MM.1S (cell line): Measurements from ENCODE around the gene STAU1.

Source experiments
- EZH2 ChIP-seq: fragments of 300-600 bp; sonication (generic); optimal IDR thresholded peaks from 2 replicates; pipeline ENCODE3; 2017; ENCODE audit warnings: low read depth, mild to moderate bottlenecking, antibody characterized with exemption, low read length, mixed read lengths
- TF ChIP-seq, protein P1 (sequence below): fragments of 300-600 bp; sonication (generic); IDR thresholded peaks from 2 replicates; pipeline ENCODE4 v1.5.1; 2016; ENCODE audit warnings: antibody characterized with exemption, low read length, mixed read lengths

DNA sequence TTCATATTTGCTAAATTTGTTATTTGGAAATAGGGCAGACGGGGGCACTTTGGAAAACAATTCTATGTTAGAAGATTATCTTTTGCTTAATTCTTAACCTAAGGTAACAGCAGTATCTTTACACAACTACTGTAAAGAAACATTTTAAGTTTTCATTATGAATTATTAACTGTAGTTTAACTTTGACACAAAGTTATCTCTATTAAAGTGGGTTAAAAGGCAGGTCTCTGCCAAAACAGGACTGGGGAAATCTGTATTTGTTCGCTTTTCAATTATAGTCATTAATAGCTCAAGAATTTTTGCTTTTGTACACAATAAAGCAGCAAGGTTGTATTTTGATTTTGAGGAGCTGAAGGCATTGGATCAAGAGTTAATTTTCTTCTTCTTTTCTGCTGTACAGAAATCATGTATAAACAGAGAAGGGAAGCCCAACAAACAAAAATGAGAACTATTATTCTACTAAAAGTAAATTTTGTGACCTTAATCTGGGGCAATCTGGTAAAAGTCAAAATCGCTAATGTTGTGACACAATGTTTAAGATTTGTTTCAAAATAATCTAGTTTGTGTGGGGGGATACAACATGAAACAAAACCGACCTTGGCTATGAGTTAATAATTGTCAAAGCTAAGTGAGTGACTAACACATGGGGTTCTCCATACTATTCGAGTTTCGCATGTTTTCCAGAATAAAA, 2.9 kb downstream of the STAU1 start:
- TF ChIP-seq, protein P1, sequence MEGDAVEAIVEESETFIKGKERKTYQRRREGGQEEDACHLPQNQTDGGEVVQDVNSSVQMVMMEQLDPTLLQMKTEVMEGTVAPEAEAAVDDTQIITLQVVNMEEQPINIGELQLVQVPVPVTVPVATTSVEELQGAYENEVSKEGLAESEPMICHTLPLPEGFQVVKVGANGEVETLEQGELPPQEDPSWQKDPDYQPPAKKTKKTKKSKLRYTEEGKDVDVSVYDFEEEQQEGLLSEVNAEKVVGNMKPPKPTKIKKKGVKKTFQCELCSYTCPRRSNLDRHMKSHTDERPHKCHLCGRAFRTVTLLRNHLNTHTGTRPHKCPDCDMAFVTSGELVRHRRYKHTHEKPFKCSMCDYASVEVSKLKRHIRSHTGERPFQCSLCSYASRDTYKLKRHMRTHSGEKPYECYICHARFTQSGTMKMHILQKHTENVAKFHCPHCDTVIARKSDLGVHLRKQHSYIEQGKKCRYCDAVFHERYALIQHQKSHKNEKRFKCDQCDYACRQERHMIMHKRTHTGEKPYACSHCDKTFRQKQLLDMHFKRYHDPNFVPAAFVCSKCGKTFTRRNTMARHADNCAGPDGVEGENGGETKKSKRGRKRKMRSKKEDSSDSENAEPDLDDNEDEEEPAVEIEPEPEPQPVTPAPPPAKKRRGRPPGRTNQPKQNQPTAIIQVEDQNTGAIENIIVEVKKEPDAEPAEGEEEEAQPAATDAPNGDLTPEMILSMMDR = no peak
- TF ChIP-seq EZH2 = no peak
